Measurements from ENCODE around the gene GINS3.

- TF ChIP-seq CTCF (IDR thresholded peaks at IDR 0.05) (no peak), POLR2AphosphoS5 (IDR thresholded peaks at IDR 0.05; ENCODE audit: low read depth, low read length) (no peak), REST (IDR thresholded peaks at IDR 0.05; ENCODE audit: insufficient read depth in 1 of 2, low read depth in 2 of 2, low read length in 1 of 2) (no peak)
Observed at GRCh38 chr16:58389724-58390123, 2.5 kb upstream of the GINS3 start.
